Embryonic facial prominence (tissue), 1 donor: Measurements from ENCODE around the gene LMNTD1.
"Not testable (repeated sequence)": the region's sequence is repeated elsewhere in the genome, so short reads cannot be mapped to it uniquely, and the experiment has no call there.

Source experiments
- DNase-seq: peaks from one replicate; pipeline ENCODE4 v3.0.0-alpha.2; 2016; ENCODE audit errors: extremely low spot score

Gene LMNTD1

GRCh38 chr12:25491396-25492325 lies 61.4 kb downstream of the LMNTD1 start:
- no peak for DNase-seq

GRCh38 chr12:25488956-25489870 lies 63.9 kb downstream of the LMNTD1 start:
- not testable (repeated sequence) for DNase-seq

- DNase-seq: no peak
These were observed 70.5 kb downstream of the LMNTD1 start for GRCh38 chr12:25482625-25483024.

GRCh38 chr12:25480145-25480544 lies 72.9 kb downstream of the LMNTD1 start:
- DNase-seq: no peak

GRCh38 chr12:25477217-25477616 lies 75.9 kb downstream of the LMNTD1 start:
- DNase-seq: no peak

GRCh38 chr12:25472453-25472852 lies 80.6 kb downstream of the LMNTD1 start:
- DNase-seq: no peak

GRCh38 chr12:25469861-25470260 lies 83.2 kb downstream of the LMNTD1 start:
- DNase-seq: no peak

- no peak for DNase-seq
These were observed 83.7 kb downstream of the LMNTD1 start for GRCh38 chr12:25469368-25469767.

GRCh38 chr12:25463521-25463920 lies 89.6 kb downstream of the LMNTD1 start:
- DNase-seq: no peak

- DNase-seq: no peak
These were observed 90.1 kb downstream of the LMNTD1 start for GRCh38 chr12:25463005-25463404.

- no peak for DNase-seq
These were observed 93.5 kb downstream of the LMNTD1 start for GRCh38 chr12:25459541-25459951.

GRCh38 chr12:25458047-25458552 lies 95.0 kb downstream of the LMNTD1 start:
- DNase-seq: no peak

GRCh38 chr12:25456474-25456873 lies 96.6 kb downstream of the LMNTD1 start:
- DNase-seq: no peak

GRCh38 chr12:25455696-25456095 lies 97.4 kb downstream of the LMNTD1 start:
- no peak for DNase-seq

GRCh38 chr12:25449007-25449406 lies 104.1 kb downstream of the LMNTD1 start:
- no peak for DNase-seq

- no peak for DNase-seq
These were observed 106.0 kb downstream of the LMNTD1 start for GRCh38 chr12:25447046-25447445.

- DNase-seq: no peak
These were observed 114.4 kb downstream of the LMNTD1 start for GRCh38 chr12:25438638-25439037.

- peak; percentile 84 for DNase-seq
These were observed 116.7 kb downstream of the LMNTD1 start for GRCh38 chr12:25436206-25437030.

GRCh38 chr12:25435431-25435830 lies 117.7 kb downstream of the LMNTD1 start:
- no peak for DNase-seq

- DNase-seq: no peak
These were observed 118.6 kb downstream of the LMNTD1 start for GRCh38 chr12:25434515-25434914.

GRCh38 chr12:25433581-25434325 lies 119.3 kb downstream of the LMNTD1 start:
- no peak for DNase-seq
